GM19035 (cell line): ENCODE data around the gene WNT8A.

Experiments used
- ATAC-seq: cut with Tn5 transposase; IDR thresholded peaks from one replicate; pipeline ENCODE4 v1.9.1; 2021; ENCODE audit not compliant: unreplicated experiment

WNT8A gene

DNA sequence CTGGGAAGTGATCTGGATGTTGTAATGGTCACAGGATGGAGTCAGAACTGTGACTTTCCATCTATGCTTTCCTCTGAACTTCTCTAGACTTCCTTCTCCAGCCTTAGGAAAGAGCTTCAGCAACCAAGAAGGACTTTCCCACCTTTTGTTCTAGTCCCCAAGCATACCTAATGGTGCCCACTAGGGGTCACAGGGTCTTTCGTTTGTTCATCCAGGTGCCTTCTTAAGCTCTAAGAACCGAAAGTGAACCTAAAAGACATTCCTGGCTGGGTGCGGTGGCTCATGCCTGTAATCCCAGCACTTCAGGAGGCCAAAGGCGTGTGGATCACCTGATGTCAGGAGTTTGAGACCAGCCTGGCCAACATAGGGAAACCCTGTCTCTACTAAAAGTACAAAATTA, 1.8 kb upstream of the WNT8A start:
- no peak for ATAC-seq

DNA sequence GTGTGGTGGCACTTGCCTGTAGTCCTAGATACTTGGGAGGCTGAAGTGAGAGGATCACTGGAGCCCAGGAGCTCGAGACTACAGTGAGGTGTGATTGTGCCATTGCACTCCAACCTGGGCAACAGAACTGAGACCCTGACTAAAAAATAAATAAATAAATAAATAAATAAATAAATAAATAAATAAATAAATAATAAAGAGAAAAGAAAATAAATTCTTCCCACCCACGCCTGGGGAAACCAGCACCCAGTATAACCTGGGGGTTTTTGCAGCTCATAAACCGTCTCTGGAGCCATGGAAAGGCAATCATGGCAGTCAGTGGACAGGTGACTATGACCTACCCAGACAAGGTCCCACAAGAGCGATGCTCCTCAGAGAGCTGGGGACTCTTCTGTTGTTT, 7.9 kb downstream of the WNT8A start:
- no peak for ATAC-seq

DNA sequence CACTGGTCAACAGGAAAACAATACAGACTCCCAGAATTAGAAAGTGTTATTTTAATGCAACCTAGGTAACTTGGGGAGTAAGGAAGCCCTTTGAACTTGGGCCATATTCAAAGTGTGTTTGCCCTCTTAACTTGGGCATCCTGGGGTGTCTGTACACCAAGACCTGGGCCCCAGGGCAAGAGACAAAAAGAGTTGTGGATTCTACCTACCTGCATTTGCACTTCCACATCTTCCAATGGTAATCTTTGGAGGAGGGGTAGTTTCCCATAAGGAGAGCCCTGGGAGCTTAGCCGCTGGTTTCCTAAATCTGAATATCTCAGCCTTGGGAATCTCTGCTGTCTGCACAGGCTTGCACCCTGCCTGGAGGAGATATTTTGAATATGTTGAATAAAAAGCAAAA, 8.5 kb downstream of the WNT8A start:
- ATAC-seq, result no peak

DNA sequence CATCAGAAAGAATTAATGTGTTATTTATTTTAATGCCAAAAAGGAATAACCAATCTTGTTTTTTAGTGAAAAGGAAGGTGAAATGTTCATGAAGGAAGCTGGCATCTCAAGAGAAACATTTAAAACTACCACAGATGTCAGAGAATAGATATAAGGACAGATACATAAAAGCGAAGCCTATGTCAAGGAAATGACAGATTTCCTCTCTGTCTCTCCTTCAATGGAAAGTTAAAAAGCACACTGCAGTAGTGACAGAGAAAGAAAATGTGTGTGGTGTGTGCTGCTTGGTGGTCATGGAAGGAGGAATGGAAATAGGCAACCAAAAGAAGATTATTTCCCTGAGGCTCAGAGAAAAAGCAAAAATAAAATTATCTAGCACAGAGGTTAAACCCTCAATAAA, 9.2 kb downstream of the WNT8A start:
- ATAC-seq, result no peak

DNA sequence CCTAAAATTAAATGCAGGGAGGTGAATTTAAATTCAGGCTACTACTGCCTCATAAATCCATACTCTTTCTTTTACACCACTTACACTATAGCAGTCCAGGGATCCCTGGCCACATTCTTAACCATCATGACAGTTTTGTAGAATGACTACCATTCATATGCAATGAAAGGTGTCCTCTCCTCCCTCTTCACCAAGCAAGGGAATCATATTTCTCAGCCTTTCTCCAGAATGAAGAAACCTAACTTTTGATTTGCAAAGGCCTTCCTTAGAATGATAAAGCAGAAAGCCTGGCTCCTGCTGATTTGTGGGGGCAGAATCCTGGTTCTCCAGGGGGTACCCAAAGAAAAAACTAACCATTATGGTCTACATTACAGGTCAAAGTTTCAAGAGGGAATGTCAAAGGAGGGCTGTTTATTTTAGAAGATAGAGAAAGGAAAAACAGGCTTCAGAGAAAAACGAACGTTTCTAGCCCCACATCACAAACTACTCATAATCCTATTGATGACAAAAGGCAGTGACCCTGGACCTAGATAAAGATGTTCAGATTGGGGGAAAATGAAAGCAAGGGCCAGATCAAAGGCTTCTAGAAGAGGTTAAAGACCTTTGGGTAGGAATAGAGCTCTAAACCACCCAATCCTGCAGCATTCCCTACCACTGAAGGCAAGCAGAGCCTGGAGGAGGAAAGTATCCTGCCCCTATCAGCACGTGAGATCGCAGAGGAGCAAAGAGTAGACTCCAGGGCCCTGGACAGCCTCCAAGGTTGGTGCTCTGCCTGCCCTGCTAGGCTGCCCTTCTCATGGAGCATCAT, 11.5 kb downstream of the WNT8A start:
- no peak for ATAC-seq

DNA sequence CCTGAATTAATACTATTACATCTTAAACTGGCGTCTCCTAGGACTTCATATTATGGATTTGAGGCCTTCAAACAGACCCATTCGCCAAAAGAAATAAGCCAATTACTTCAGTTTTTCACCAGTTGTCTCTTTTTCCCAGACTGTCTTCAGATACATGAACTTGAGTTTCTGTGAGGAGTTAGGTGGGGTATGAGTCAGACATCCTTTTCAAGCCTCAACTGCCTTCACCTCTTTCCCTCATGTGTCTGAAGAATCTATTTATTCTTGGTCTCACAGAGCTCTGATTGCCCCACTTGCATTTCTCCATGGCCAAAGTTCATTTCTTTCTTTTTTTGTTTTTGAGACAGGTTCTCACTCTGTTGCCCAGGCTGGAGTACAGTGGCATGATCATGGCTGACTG, 12.5 kb downstream of the WNT8A start:
- ATAC-seq, result no peak

DNA sequence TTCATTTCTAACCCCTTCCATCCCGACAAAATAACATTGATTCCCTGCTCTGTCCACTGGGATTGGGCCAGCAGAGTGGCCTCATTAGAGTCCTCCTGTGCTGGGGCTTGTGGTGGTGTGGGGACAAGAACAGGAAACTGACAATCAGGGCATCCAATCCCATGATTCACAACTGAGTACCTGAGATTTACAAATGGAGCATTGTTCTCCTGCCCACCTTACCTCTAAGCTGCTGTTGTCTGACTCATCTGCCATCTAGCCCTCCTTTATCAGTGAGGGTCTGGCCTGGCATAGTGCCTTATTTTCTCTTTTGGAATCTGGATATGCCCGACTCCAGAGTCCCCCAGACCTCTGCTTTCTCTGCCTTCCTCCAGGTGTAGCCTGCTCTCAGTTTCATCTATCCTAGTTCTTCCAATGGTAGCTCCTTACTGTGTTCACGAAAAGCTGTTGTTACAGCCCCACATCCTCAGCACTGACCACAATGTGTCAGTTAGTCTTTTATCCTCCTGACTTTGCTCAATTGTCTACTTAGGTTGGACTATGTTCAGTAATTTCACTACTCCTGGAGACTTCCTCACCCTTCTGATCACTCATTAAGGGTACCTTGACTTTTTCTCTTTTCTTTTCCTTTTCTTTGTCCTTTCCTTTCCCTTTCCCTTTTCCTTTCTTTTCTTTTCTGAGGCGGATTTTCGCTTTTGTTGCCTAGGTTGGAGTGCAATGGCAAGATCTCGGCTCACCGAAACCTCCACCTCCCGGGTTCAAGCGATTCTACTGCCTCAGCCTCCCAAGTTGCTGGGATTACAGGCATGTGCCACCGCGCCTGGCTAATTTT, 13.4 kb downstream of the WNT8A start:
- no peak for ATAC-seq

DNA sequence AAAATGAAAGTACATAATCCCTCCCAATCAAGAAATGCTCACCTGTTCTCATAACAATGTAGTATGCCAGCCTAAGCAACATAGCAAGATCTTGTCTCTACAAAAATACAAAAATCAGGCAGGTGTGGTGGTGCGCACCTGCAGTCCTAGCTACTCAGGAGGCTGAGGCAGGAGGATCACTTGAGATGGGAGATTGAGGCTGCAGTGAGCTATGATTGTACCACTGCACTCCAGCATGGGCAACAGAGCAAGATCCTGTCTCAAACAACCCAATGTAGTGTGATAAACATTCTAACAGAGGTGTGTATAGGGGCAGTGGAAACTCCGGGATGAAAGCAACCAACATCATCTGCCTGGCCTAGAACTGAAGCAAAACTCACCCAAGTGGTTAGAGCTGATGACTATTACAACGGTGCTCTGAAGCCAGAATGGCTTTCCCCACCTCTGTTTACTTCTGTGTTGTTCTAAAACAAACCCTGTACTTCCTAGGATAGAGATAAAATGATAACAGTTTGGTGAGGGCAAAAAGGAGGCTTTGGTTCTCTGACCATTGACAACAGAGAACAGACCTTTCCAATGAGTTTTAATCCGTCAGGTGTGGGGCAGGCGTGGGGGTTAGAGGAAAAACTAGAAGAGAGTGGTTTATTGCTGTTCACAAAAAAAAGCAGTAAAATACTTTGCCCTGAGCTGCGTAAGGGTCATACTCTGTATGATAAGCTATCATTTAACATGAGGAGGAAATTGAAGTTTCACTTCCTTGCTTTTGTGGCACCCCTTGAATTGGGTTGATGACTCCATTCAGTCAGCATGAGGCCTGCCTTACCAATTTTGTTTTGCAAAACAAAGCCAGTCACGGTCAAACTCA, 18.9 kb downstream of the WNT8A start:
- no peak for ATAC-seq

DNA sequence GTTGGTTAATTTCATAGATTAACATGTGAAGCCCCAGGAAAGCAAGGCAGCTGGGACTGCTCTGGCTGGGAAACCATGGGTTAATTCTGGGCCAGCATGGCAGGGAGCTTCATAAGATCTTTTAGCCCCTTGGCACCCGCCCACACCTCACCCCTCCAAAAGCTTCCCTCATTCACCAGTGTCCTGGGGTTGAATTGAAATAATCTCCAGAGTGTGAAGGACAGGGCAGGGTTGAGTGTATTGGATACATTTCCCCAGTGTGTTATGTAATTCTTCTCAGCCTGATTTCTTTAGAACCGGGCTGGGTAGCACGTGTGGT, 19.4 kb downstream of the WNT8A start:
- ATAC-seq, result no peak

DNA sequence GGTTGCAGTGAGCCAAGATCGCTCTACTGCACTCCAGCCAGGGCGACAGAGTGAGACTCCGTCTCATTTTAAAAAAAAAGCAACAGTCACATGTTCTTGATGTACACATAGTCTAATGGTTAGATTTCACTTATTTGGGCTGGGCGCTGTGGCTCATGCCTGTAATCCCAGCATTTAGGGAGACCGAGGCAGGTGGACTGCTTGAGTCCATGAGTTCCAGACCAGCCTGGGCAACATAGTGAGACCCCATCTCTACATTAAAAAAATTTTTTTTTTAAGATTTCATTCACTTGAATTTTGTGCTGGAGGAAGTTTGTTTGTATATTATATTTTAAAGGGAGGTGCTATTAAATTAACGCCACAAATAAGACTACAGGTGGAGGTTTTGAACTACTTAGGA, 21.9 kb downstream of the WNT8A start:
- ATAC-seq, result no peak

DNA sequence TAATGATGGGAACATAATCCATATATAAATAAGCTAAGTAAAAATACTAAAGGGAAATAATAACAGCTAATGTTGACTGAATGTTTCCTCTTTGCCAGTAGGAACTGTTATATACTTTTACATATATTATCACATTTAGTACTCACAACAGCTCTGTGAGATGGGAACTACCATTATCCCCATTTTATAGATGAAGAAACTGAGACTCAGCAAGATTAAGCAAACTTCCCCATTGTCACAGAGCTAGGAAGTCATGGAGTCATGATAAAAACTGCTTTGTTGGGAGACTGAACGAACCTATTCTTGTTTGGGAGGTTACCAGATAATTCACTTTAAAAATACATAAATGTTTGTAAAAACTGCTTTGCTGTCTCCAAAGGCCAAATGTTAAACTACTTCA, 23.4 kb downstream of the WNT8A start:
- ATAC-seq, result no peak

DNA sequence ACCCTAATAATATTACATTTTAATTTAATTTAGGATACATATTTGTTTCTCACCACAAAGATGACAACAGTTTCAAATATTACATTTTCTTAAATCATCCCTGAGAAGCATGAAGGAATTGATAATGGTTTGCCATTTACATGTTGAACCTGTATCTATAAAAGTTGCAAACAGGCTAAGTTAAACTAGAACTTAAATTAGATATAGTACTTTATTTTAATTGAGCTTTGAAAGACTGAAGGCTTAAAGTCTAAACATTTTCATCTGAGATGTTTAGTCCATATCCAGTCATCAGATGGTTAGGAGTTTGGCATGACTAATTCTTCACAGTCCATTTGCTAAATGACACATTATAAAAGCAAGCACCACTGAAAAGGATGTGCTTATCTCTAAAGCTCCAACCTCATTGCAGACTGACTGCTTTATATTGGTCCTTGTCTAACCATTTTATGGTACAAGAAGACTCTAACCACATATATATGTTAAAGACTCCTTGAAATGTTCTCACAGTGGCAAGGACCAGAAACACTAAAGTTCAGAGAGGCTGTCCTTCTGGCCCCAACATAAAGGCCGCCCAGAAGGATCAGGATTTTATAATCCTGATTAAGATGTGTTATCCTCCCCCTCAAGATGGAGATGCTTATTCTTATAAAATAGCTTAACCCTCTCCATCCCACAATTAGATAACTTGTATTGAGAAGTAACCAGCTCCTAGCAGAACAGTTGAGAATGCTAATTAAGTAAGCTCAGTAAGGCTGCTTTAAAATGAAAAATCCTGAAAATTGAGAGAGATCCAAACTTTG, 25.8 kb downstream of the WNT8A start:
- ATAC-seq, result no peak

DNA sequence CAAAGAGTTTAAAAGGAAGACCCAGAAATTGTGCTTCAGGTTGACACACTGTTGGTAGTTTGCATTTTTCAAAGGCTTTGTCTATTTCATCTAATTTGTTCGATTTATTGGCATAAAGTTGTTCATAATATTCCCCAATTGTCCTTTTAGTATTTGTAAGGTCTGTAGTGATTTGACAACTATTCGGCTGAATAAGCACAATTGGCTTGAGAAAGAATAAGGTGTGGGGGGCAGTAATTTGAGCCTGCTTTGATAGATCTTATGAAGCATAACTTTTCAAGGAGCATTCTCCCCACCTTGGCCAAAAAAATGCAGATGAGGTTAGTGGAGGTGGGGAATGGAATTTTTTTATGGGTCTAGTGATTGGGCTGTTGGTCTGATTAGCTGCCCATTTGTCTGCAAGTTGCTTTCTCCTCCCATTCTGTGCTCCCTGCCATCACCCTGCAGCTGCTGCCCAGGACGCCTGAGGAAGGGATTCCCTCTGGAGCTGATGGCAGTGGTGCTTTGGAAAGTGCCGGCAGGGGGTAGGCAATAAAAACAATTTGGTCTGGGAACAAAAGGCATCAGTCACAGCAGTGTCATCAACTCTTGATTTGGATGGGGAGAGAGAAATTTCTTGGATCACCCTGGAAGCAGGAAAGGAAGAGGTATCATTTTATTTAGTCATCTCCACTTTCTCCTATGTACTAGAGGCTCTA, 26.6 kb downstream of the WNT8A start:
- no peak for ATAC-seq

DNA sequence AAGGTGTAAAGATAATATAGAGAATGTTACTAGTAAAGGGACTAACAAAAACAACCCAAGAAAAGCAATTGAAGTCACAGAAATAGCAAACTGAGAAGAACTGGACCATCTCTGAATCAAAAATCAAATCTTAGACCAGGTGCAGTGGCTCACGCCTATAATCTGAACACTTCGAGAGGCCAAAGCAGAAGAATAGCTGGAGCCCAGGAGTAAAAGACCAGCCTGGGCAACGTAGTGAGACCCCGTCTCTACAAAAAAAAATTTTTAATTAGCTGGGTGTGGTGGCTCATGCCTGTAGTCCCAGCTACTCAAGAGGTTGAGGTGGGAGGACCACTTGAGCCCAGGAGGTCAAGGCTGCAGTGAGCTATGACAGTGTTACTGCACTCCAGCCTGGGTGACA, 27.3 kb downstream of the WNT8A start:
- no peak for ATAC-seq

DNA sequence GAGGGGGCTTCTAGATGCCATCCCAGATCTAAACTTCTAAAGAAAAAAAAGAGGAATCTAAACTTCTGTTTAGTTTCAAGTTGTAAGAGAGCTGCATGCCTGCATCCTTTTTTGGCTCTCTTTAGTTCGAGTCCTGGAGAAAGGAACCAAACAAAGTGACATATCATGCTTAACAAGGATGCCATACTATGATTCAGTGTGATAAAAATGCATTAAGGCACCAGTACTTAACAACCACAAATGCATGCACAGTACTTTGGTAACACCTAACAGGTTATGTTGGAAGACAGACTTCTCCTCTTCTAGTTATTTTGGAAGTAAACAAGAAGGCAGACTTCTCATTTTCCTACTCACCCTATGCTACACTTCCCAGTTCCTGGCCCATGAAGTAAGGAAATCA, 28.1 kb downstream of the WNT8A start:
- ATAC-seq, result no peak

DNA sequence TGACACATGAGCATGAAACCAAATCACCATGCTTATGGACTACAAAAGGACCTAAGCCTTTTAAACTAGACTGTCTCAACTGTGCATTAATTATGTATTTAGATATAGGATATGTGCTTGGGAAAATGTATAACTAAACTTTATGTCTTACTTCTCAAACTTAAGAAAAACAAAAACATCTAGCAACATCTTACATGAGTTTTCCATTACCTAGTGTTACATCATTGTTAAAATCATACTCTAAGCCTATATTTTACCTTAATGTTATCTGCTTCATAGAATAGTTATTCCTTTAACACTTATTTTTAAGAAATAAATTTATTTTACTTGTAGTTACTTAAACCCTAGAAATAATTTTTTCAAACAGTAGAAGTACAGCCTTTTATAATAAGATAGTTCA, 31.4 kb downstream of the WNT8A start:
- no peak for ATAC-seq

DNA sequence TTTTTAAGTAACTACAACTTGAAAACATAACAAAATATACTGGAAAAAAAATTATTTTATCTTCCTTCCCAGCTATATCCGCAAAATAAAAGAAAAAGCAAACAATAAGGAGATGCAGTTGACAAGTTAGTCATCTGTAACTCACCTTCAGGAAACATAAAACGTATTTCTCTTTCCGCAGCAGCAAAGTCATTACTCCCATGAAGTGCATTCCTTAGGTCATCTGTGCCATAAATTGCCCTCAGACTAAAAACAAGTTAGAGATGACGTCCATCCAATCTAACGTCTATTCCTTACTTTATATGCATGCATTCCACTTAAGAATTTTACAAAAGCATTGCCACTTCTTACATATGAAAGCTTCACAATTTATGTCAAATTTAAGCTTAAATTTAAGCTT, 44.5 kb downstream of the WNT8A start:
- no peak for ATAC-seq

DNA sequence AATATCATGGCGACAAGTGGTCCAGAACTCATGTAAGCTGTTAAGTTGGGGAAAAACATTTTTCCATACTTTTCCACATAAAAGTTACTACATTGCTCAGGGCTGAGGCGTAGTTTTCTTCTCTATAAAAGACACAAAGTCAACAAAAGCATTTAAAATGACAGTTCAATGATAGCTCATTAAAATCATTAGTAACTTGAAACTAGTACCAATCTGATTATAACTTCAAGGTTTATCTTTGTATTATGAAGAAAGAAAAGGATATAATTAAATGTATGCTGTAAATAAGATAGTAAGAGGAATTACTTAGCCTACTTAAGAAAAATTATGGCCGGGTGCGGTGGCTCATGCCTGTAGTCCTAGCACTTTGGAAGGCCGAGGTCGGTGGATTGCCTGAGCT, 45.5 kb downstream of the WNT8A start:
- no peak for ATAC-seq

DNA sequence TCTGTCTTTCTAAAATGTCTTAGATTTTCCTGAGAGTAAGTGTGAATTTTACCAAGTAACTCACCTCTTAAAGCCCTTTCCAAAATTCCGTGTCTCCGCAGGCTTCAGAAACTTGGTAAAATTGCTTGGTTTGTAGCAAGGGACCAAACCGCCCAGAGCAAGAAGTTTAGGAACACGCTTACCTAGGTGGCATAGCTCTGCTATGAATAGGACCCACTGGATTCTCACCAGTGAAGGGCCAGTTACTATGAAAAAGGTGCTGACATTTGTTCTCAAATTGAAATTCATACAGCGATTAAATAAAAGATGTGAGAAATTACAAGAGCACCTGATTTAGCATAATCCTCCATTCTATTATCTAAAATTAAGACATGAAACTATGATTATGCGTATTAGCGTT, 48.7 kb downstream of the WNT8A start:
- no peak for ATAC-seq
